ACC112 (cell line): ENCODE results near the gene DNAAF1.
"Not testable (repeated sequence)": the region's sequence is repeated elsewhere in the genome, so short reads cannot be mapped to it uniquely, and the experiment has no call there.

ENCODE experiments used
- H2AFZ ChIP-seq: fragments of 200-600 bp; sonication (generic); one replicate; pipeline ENCODE4 v1.6.0; 2017; ENCODE audit warnings: antibody characterized with exemption, low read length; ENCODE audit not compliant: unreplicated experiment
- H3K27ac ChIP-seq: fragments of 200-600 bp; sonication (generic); 2 replicates; pipeline ENCODE4 v1.5.1; 2014; ENCODE audit warnings: low read depth, mild to moderate bottlenecking, antibody characterized with exemption, low read length, moderate library complexity
- H3K27me3 ChIP-seq: fragments of 200-600 bp; sonication (generic); 2 replicates; pipeline ENCODE4 v1.6.1; 2014; ENCODE audit warnings: mild to moderate bottlenecking, antibody characterized with exemption, low read length, moderate library complexity, mixed read lengths; ENCODE audit not compliant: insufficient read depth
- H3K36me3 ChIP-seq: fragments of 200-600 bp; sonication (generic); 2 replicates; pipeline ENCODE4 v1.6.1; 2016; ENCODE audit warnings: mild to moderate bottlenecking, antibody characterized with exemption, low read length, moderate library complexity, mixed read lengths; ENCODE audit not compliant: insufficient read depth
- H3K4me1 ChIP-seq: fragments of 200-600 bp; sonication (generic); one replicate; pipeline ENCODE4 v1.6.1; 2016; ENCODE audit warnings: low read length, mixed read lengths; ENCODE audit not compliant: insufficient read depth, unreplicated experiment, control insufficient read depth
- H3K4me3 ChIP-seq: fragments of 200-600 bp; sonication (generic); 2 replicates; pipeline ENCODE4 v1.5.1; 2014; ENCODE audit warnings: mild to moderate bottlenecking, low read depth, low read length
- H3K79me2 ChIP-seq: fragments of 200-600 bp; sonication (generic); one replicate; pipeline ENCODE4 v1.6.0; 2016; ENCODE audit warnings: low read length; ENCODE audit not compliant: control insufficient read depth, unreplicated experiment, insufficient read depth

DNAAF1 gene

GRCh38 chr16:84110527-84110926 lies 34.6 kb upstream of the DNAAF1 start:
- H2AFZ ChIP-seq = no peak overlapping the region
- H3K27ac ChIP-seq = no peak overlapping the region
- H3K36me3 ChIP-seq = no peaks in the 10 kb centered on the region
- H3K79me2 ChIP-seq = peaks cover 66% of the 10 kb centered on the region
- no peaks in the 10 kb centered on the region for H3K27me3 ChIP-seq
- no peak overlapping the region for H3K4me3 ChIP-seq
- H3K4me1 ChIP-seq = peaks cover 5% of the 10 kb centered on the region

GRCh38 chr16:84111525-84111924 lies 33.6 kb upstream of the DNAAF1 start:
- Histone ChIP-seq H3K79me2 (peaks cover 71% of the 10 kb centered on the region), H3K27me3 (no peaks in the 10 kb centered on the region), H3K27ac (no peak overlapping the region), H3K4me1 (peaks cover 6% of the 10 kb centered on the region), H3K4me3 (no peak overlapping the region), H2AFZ (no peak overlapping the region), H3K36me3 (no peaks in the 10 kb centered on the region)

GRCh38 chr16:84111949-84112348 lies 33.2 kb upstream of the DNAAF1 start:
- peaks cover 71% of the 10 kb centered on the region for H3K79me2 ChIP-seq
- not testable (repeated sequence) for H3K27me3 ChIP-seq, H3K27ac ChIP-seq, H3K4me1 ChIP-seq, H3K4me3 ChIP-seq, H3K36me3 ChIP-seq, H2AFZ ChIP-seq

GRCh38 chr16:84115919-84116719 lies 29.0 kb upstream of the DNAAF1 start:
- Histone ChIP-seq H3K4me1 (peaks cover 6% of the 10 kb centered on the region), H3K79me2 (peaks cover 42% of the 10 kb centered on the region)

GRCh38 chr16:84116720-84117493 lies 28.2 kb upstream of the DNAAF1 start, which contains the start of gene MBTPS1:
MBTPS1 (minus strand) TSS chr16:84116942; CDS start chr16:84101783, 15,159 bp downstream.
- peaks cover 41% of the 10 kb centered on the region for H3K79me2 ChIP-seq
- H3K4me3 ChIP-seq = peak within 1 kb of the TSS; percentile 90
- no peaks in the 10 kb centered on the region for H3K27me3 ChIP-seq
- peak within 1 kb of the TSS; percentile 79; the same call in 1 of the 2 replicates for H3K27ac ChIP-seq
- H2AFZ ChIP-seq = peak within 1 kb of the TSS; percentile 88
- peaks cover 6% of the 10 kb centered on the region for H3K4me1 ChIP-seq
- H3K36me3 ChIP-seq = no peaks in the 10 kb centered on the region

More at GRCh38 chr16:84115919-84116719, 29.0 kb upstream of the DNAAF1 start:
- Histone ChIP-seq H2AFZ (peak overlapping the region; percentile 69), H3K27ac (peak overlapping the region; percentile 51; the same call in 1 of the 2 replicates), H3K4me3 (peak overlapping the region; percentile 90), H3K27me3 (no peaks in the 10 kb centered on the region), H3K36me3 (no peaks in the 10 kb centered on the region)

- no peaks in the 10 kb centered on the region for H3K36me3 ChIP-seq
- H3K4me1 ChIP-seq = peaks cover 6% of the 10 kb centered on the region
- H3K27me3 ChIP-seq = no peaks in the 10 kb centered on the region
- peak overlapping the region; percentile 79; the same call in 1 of the 2 replicates for H3K27ac ChIP-seq
- H3K79me2 ChIP-seq = peaks cover 37% of the 10 kb centered on the region
- H3K4me3 ChIP-seq = peak overlapping the region; percentile 90
- H2AFZ ChIP-seq = peak overlapping the region; percentile 88
These were observed 27.6 kb upstream of the DNAAF1 start for GRCh38 chr16:84117494-84117843.

GRCh38 chr16:84118315-84118714 lies 26.8 kb upstream of the DNAAF1 start:
- H3K79me2 ChIP-seq = peaks cover 31% of the 10 kb centered on the region
- not testable (repeated sequence) for H3K27me3 ChIP-seq, H3K4me3 ChIP-seq, H3K4me1 ChIP-seq, H3K27ac ChIP-seq, H2AFZ ChIP-seq, H3K36me3 ChIP-seq

- Histone ChIP-seq H3K27ac (no peak overlapping the region), H3K36me3 (no peaks in the 10 kb centered on the region), H3K4me1 (peaks cover 6% of the 10 kb centered on the region), H3K4me3 (no peak overlapping the region), H3K79me2 (peaks cover 24% of the 10 kb centered on the region), H2AFZ (no peak overlapping the region), H3K27me3 (no peaks in the 10 kb centered on the region)
These were observed 25.7 kb upstream of the DNAAF1 start for GRCh38 chr16:84119368-84119767.

GRCh38 chr16:84120023-84120422 lies 25.1 kb upstream of the DNAAF1 start:
- Histone ChIP-seq H2AFZ (no peak overlapping the region), H3K79me2 (peaks cover 17% of the 10 kb centered on the region), H3K27me3 (no peaks in the 10 kb centered on the region), H3K4me1 (peaks cover 6% of the 10 kb centered on the region), H3K4me3 (no peak overlapping the region), H3K27ac (no peak overlapping the region), H3K36me3 (no peaks in the 10 kb centered on the region)

GRCh38 chr16:84121007-84121406 lies 24.1 kb upstream of the DNAAF1 start:
- Histone ChIP-seq H3K27me3 (no peaks in the 10 kb centered on the region), H2AFZ (no peak overlapping the region), H3K27ac (no peak overlapping the region), H3K4me1 (no peaks in the 10 kb centered on the region), H3K36me3 (no peaks in the 10 kb centered on the region), H3K79me2 (peaks cover 8% of the 10 kb centered on the region), H3K4me3 (no peak overlapping the region)
